Activated T-cell treated with anti-CD3 and anti-CD28 coated beads, Interleukin-2, amount 50 U/mL, for 1 hour (primary cell): ENCODE results near the gene DOCK1.

Source experiments
- DNase-seq: peaks from one replicate; pipeline ENCODE4 v3.0.0-alpha.2; 2020

The DOCK1 gene

GRCh38 chr10:127094984-127095383 lies 189.8 kb downstream of the DOCK1 start:
- no peak for DNase-seq

- DNase-seq, result no peak
Observed at GRCh38 chr10:127100983-127101615, 195.9 kb downstream of the DOCK1 start.

GRCh38 chr10:127102176-127102575 lies 196.9 kb downstream of the DOCK1 start:
- DNase-seq, result no peak

- no peak for DNase-seq
Observed at GRCh38 chr10:127115100-127115499, 209.9 kb downstream of the DOCK1 start.

- no peak for DNase-seq
Observed at GRCh38 chr10:127117125-127117524, 211.9 kb downstream of the DOCK1 start.

GRCh38 chr10:127118034-127118433 lies 212.8 kb downstream of the DOCK1 start:
- no peak for DNase-seq

GRCh38 chr10:127119936-127120335 lies 214.7 kb downstream of the DOCK1 start:
- no peak for DNase-seq

- DNase-seq, result no peak
Observed at GRCh38 chr10:127122831-127123230, 217.6 kb downstream of the DOCK1 start.

- DNase-seq, result no peak
Observed at GRCh38 chr10:127123626-127124025, 218.4 kb downstream of the DOCK1 start.

GRCh38 chr10:127125331-127125730 lies 220.1 kb downstream of the DOCK1 start:
- DNase-seq, result no peak

GRCh38 chr10:127127822-127128221 lies 222.6 kb downstream of the DOCK1 start:
- no peak for DNase-seq

- no peak for DNase-seq
Observed at GRCh38 chr10:127129104-127129503, 223.9 kb downstream of the DOCK1 start.

- DNase-seq, result no peak
Observed at GRCh38 chr10:127132451-127132850, 227.2 kb downstream of the DOCK1 start.

- no peak for DNase-seq
Observed at GRCh38 chr10:127133225-127133624, 228.0 kb downstream of the DOCK1 start.

GRCh38 chr10:127133672-127134500 lies 228.7 kb downstream of the DOCK1 start:
- DNase-seq, result no peak

GRCh38 chr10:127135844-127136577 lies 230.8 kb downstream of the DOCK1 start:
- no peak for DNase-seq

GRCh38 chr10:127137391-127137790 lies 232.2 kb downstream of the DOCK1 start:
- DNase-seq, result no peak

- no peak for DNase-seq
Observed at GRCh38 chr10:127142136-127142535, 236.9 kb downstream of the DOCK1 start.

- DNase-seq, result no peak
Observed at GRCh38 chr10:127142856-127143255, 237.6 kb downstream of the DOCK1 start.

- DNase-seq, result no peak
Observed at GRCh38 chr10:127145173-127145572, 239.9 kb downstream of the DOCK1 start.

GRCh38 chr10:127146661-127147060 lies 241.4 kb downstream of the DOCK1 start:
- no peak for DNase-seq

- no peak for DNase-seq
Observed at GRCh38 chr10:127148066-127148932, 243.1 kb downstream of the DOCK1 start.

- no peak for DNase-seq
Observed at GRCh38 chr10:127148933-127149220, 243.6 kb downstream of the DOCK1 start.
